Naive thymus-derived CD8-positive, alpha-beta T cell (primary cell): ENCODE results near the gene BRIP1. TPM values are rescaled to one million over a fixed set of nuclear protein-coding genes. Genes with fewer than 3 reads are reported as not detected.

Experiments
- ATAC-seq, 2 donors: fragments of 150-1000 bp; cut with Tn5 transposase in 1 of 2; sonication (Bioruptor Pico), chemical (Tn5 transposase) in 1 of 2; 1 replicate in 1 of 2; 2 replicates in 1 of 2; pipeline ENCODE4 v1.10.0; 2021; ENCODE audit warnings: mild to moderate bottlenecking in 2 of 2, moderate library complexity in 2 of 2
- POLR2A ChIA-PET: fragments of 350-600 bp; sonication (Branson Sonifier 250); formaldehyde crosslinking; loops from one replicate; lab custom pipeline; 2021; ENCODE audit warnings: antibody characterized with exemption; lab: Charles Lee
- DNase-seq, 10 donors: peaks; one replicate each; pipeline versions ENCODE4 v3.0.0 to v3.0.0-alpha.2; 2020 to 2022
- H3K27ac Mint-ChIP-seq, 10 donors: one replicate each; pipeline ENCODE4 v1.8.0; 2020 to 2022; ENCODE audit warnings: mild to moderate bottlenecking in 10 of 10, mixed read lengths in 10 of 10, moderate library complexity in 4 of 10, inconsistent platforms in 1 of 10
- H3K27me3 Mint-ChIP-seq, 5 donors: one replicate each; pipeline ENCODE4 v1.8.0; 2021 to 2022; ENCODE audit warnings: mixed read lengths in 5 of 5
- H3K36me3 Mint-ChIP-seq, 3 donors: one replicate each; pipeline ENCODE4 v1.8.0; 2020 to 2022; ENCODE audit warnings: mixed read lengths in 3 of 3, mild to moderate bottlenecking in 2 of 3, inconsistent platforms in 1 of 3
- H3K4me1 Mint-ChIP-seq, 4 donors: one replicate each; pipeline ENCODE4 v1.8.0; 2021 to 2022; ENCODE audit warnings: mixed read lengths in 4 of 4
- H3K4me3 Mint-ChIP-seq, 10 donors: one replicate each; pipeline ENCODE4 v1.8.0; 2020 to 2022; ENCODE audit warnings: mild to moderate bottlenecking in 10 of 10, mixed read lengths in 10 of 10, moderate library complexity in 6 of 10, inconsistent platforms in 1 of 10
- H3K9me3 Mint-ChIP-seq, 9 donors: one replicate each; pipeline ENCODE4 v1.8.0; 2020 to 2022; ENCODE audit warnings: mixed read lengths in 9 of 9, mild to moderate bottlenecking in 3 of 9, inconsistent platforms in 1 of 9, moderate library complexity in 1 of 9
- polyA plus RNA-seq, 3 donors: library from polyadenylated mRNA; unstranded; fragments of 300-500 nt; fragmentation: Illumina TruSeq; gene quantifications; one replicate each; pipeline ENCODE4 v1.2.3, GENCODE V29; 2021
- total RNA-seq, 8 experiments: library from RNA in 2 of 8; stranded (reverse) in 2 of 8; gene quantifications; one replicate each; pipeline ENCODE4 v1.2.3 and lab custom pipeline; 2021 to 2026

Gene BRIP1
- total and polyA plus RNA-seq, 5 experiments from 2014 or later = 0.46 to 0.77 (median 0.74) TPM; not detected in 1

DNA sequence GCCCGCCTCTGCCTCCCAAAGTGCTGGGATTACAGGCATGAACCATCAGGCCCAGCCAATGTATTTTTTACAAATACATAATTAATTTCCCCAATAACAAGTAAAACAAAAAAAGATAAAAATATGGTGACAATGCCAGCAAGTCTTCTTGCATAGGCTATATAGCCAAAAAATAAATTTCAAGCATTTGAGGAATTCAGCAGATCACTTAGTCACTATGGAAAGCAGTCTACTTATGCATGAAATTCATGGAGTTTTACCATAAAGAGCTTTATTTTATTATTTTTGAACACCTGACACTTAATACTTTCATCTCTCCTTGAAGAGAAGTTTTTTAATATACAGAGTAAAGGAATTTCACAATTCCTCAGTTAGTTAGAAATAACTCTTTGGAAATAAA lies 56.4 kb downstream of the BRIP1 start:
- no peak overlapping the region for H3K4me3 Mint-ChIP-seq

DNA sequence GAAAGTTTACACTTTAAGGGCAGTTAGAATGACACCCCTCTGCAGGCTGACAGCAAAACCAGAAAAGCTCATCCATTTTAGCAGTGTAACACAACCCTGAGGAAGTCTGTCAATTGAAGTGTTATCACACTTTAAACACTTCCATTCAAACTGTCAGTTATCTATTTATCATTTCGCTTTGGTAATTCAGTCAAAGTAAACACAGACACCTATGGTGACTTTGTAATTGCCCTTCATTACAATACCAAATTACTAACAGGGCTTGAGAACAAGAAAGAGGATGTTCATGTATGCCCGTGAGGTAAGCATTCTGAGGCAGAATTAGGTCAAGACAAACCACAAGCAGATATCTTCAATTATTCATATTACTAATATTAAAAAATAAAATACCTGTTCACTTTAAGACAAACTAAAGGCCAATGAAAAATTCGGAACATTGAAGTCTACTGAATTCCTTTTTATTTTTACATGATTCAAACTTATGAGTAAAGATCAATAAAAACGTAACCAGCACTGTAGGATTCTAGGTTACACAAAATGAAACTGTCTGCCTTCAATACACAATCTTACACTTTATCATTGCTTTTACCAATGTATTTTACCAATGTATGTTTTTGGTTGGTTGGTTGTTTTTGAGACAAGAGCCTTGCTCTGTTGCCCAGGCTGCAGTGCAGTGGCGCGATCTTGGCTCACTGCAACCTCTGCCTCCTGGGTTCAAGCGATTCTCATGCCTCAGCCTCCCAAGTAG lies 57.1 kb downstream of the BRIP1 start:
- H3K4me1 Mint-ChIP-seq = peaks cover 0 to 2% (median 0%) of the 10 kb centered on the region in 4 donors
- no peak overlapping the region for H3K4me3 Mint-ChIP-seq
- H3K9me3 Mint-ChIP-seq = no peaks in the 10 kb centered on the region
- H3K27me3 Mint-ChIP-seq = no peaks in the 10 kb centered on the region
- POLR2A ChIA-PET = no interaction called here
- DNase-seq (no peak), ATAC-seq (no peak)
- H3K27ac Mint-ChIP-seq = no peak overlapping the region
- H3K36me3 Mint-ChIP-seq = no peaks in the 10 kb centered on the region

More for the DNA sequence above, 56.4 kb downstream of the BRIP1 start:
- Mint-ChIP-seq H3K36me3 (no peaks in the 10 kb centered on the region), H3K9me3 (no peaks in the 10 kb centered on the region), H3K27me3 (no peaks in the 10 kb centered on the region), H3K27ac (no peak overlapping the region), H3K4me1 (peaks cover 0 to 2% (median 0%) of the 10 kb centered on the region in 4 donors)
- ATAC-seq (no peak), DNase-seq (no peak)
- POLR2A ChIA-PET = no interaction called here

DNA sequence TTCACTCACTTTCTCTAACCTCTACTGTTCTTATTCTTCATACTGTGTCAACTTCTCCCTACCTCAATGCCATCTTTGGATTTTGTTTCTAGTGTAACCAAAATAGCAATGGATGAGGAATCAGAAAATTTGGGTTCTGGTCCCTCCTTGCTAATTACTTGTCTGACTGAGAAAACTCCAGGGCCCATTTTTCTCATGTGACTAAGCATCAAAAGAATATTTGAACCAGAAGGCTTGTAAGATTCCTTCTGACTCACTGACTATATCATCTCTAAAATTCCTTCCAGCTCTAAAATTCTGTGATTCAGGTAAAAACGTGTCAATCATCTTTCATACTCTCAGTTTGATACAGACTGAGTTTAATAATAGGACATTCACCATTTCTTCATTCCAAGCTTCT lies 57.9 kb downstream of the BRIP1 start:
- POLR2A ChIA-PET = no interaction called here
- Mint-ChIP-seq H3K4me3 (no peak overlapping the region), H3K9me3 (no peaks in the 10 kb centered on the region), H3K27me3 (no peaks in the 10 kb centered on the region), H3K36me3 (no peaks in the 10 kb centered on the region), H3K4me1 (peaks cover 0 to 2% (median 0%) of the 10 kb centered on the region in 4 donors), H3K27ac (peak overlapping the region in 1 of 10 donors; percentile 54)
- ATAC-seq (no peak), DNase-seq (no peak)

DNA sequence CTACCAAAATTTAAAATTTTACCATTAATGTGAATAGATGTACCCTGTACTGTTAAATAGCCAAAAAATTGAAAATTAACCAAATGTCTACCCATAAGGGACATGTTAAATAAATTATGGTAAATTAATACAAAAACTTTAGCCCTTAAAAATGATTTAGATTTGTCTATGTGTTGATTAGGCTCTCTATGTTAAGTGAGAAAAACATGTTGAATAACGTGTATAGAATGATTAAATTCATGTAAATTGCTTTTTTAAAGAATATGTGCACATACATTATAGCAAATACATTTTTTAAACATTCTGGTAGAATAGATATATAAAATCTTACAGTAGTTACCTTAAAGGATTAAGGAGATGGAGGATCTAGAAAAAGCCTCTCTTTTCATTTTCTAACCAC lies 59.5 kb downstream of the BRIP1 start:
- Mint-ChIP-seq H3K4me1 (no peaks in the 10 kb centered on the region), H3K27ac (no peak overlapping the region)

DNA sequence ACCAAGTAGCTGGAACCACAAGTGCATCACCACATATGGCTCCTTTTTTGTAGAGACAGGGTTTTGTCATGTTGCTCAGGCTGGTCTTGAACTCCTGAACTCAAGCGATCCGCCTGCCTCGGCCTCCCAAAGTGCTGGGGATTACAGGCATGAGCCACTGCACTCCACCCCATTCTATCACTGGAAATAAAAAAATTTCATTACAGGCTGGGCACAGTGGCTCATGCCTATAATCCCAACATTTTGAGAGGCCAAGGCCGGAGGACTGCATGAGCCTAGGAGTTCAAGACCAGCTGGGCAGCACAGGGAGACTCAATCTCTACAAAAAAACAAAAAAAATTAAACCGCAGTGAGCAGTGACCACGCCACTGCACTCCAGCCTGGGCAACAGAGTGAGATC lies 60.1 kb downstream of the BRIP1 start:
- Mint-ChIP-seq H3K27ac (no peak overlapping the region), H3K9me3 (no peaks in the 10 kb centered on the region)
- no peak for DNase-seq

More for the DNA sequence above, 59.5 kb downstream of the BRIP1 start:
- no peaks in the 10 kb centered on the region for H3K27me3 Mint-ChIP-seq
- POLR2A ChIA-PET = no interaction called here
- no peaks in the 10 kb centered on the region for H3K36me3 Mint-ChIP-seq
- ATAC-seq (no peak), DNase-seq (no peak)
- H3K4me3 Mint-ChIP-seq = no peak overlapping the region
- H3K9me3 Mint-ChIP-seq = no peaks in the 10 kb centered on the region

DNA sequence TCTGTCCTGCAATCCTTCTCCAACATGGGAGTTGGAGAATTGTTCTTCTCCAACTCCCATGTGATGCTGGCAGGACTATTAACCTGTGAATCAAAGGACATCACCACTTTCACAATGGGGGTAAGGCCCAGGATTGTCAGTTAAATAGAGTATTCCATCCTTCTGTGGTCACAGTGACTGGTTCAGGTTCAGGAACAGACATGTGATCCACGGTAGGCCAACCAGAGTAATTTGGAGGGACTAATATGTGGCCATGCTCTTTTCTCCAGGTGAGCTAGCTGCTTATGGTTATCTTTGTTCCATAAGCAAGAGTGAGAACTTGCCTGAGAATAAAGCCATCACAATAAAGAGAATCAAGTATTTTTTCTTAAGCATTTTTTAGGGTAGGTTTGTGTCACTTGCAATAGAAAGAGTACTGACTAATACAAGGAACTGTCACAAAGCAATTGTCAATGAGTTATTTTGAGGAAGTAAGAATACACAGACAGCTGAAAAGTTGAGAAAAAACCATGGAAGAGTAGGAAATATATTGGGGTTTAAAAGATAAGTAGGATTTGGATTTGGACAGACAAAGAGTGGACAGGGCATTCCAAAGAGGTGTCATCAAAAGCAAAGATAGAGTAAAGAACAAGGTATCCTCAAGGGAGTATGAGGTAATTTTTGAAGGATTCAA lies 63.4 kb downstream of the BRIP1 start:
- H3K4me3 Mint-ChIP-seq = no peak overlapping the region
- H3K4me1 Mint-ChIP-seq = no peaks in the 10 kb centered on the region
- ATAC-seq = no peak
- H3K27me3 Mint-ChIP-seq = no peaks in the 10 kb centered on the region
- H3K9me3 Mint-ChIP-seq = no peaks in the 10 kb centered on the region
- H3K36me3 Mint-ChIP-seq = no peaks in the 10 kb centered on the region
- POLR2A ChIA-PET = no interaction called here
- peak overlapping the region in 1 of 10 donors; percentile 7 for H3K27ac Mint-ChIP-seq
- no peak for DNase-seq

More for the DNA sequence above, 60.1 kb downstream of the BRIP1 start:
- no peaks in the 10 kb centered on the region for H3K4me1 Mint-ChIP-seq
- no peaks in the 10 kb centered on the region for H3K36me3 Mint-ChIP-seq
- H3K27me3 Mint-ChIP-seq = no peaks in the 10 kb centered on the region
- no peak for ATAC-seq
- POLR2A ChIA-PET = no interaction called here
- no peak overlapping the region for H3K4me3 Mint-ChIP-seq

DNA sequence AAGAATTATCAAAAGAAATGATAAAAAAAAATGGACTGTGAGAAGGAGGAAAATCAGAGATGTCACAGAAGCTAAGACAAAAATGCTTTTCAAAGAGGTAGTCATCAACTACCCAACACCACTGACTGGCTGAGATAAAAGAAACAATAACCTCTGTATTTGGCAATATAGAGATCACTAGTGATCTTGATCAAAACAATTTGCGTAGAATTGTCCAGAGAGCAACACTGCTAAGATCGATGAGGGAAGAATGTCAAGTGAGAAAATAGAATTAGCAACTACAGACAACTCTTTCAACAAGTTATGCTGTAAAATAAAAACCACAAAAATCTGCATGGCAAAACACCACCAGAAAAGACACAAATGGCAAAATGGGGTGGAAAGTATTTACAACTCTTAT lies 66.0 kb downstream of the BRIP1 start:
- no peaks in the 10 kb centered on the region for H3K27me3 Mint-ChIP-seq
- H3K9me3 Mint-ChIP-seq = no peaks in the 10 kb centered on the region
- POLR2A ChIA-PET = no interaction called here
- DNase-seq (no peak), ATAC-seq (no peak)
- no peaks in the 10 kb centered on the region for H3K36me3 Mint-ChIP-seq
- no peak overlapping the region for H3K27ac Mint-ChIP-seq
- no peak overlapping the region for H3K4me3 Mint-ChIP-seq
- no peaks in the 10 kb centered on the region for H3K4me1 Mint-ChIP-seq

DNA sequence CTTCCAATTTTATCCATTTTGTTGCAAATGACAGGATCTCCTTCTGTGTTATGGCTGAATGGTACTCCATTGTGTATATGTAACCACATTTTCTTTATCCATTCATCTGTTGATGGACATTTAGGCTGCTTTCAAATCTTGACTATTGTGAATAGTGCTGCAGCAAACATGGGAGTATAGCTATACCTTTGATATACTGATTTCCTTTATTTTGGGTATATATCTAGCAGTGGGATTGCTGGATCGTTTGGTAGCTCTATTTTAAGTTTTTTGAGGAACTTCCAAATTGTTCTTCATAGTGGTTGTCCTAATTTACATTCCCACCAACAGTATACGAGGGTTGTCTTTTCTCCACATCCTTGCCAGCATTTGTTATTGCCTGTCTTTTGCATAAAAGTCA lies 67.8 kb downstream of the BRIP1 start:
- no peak for DNase-seq
- H3K9me3 Mint-ChIP-seq = no peaks in the 10 kb centered on the region
- H3K27ac Mint-ChIP-seq = no peak overlapping the region
- H3K36me3 Mint-ChIP-seq = no peaks in the 10 kb centered on the region
- POLR2A ChIA-PET = no interaction called here
- H3K27me3 Mint-ChIP-seq = no peaks in the 10 kb centered on the region
- H3K4me3 Mint-ChIP-seq = no peak overlapping the region
- ATAC-seq = no peak
- no peaks in the 10 kb centered on the region for H3K4me1 Mint-ChIP-seq

DNA sequence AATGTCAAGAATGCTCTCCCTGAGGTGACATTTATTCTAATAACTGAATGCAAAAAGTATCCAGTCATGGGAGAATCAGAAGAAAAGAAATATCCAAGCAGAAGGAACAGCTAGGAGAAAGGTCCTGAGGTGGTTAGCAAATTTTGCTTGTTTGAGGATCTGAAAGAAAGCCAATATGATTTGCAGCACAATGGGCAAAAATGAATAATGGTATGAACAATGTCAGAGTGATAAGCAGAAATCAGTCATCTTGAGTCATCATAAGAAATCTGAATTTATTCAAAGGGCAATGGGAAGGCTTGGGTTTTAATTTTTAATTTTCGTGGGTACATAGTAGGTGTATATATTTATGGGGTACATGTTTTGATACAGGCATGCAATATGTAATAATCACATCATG lies 68.5 kb downstream of the BRIP1 start:
- H3K27ac Mint-ChIP-seq = no peak overlapping the region
- no peak for ATAC-seq
- no peaks in the 10 kb centered on the region for H3K4me1 Mint-ChIP-seq
- no peak for DNase-seq
- H3K4me3 Mint-ChIP-seq = no peak overlapping the region
- no peaks in the 10 kb centered on the region for H3K36me3 Mint-ChIP-seq
- H3K9me3 Mint-ChIP-seq = no peaks in the 10 kb centered on the region
- H3K27me3 Mint-ChIP-seq = no peaks in the 10 kb centered on the region
- POLR2A ChIA-PET = no interaction called here

DNA sequence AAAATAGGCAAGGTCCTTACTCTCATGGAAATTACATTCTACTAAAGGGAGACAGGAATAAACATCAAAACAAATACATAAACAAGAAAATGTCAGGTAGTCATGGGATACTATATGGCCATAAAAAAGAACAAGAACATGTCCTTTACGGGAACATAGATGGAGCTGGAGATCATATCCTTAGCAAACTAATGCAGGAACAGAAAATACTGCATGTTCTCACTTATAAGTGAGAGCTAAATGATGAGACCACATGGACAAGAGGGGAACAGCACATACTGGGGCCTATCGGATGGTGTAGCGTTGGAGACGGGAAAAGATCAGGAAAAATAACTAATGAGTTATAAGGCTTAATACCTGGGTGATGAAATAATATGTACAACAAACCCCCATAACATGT lies 69.1 kb downstream of the BRIP1 start:
- Mint-ChIP-seq H3K36me3 (no peaks in the 10 kb centered on the region), H3K27me3 (no peaks in the 10 kb centered on the region), H3K4me1 (no peaks in the 10 kb centered on the region), H3K9me3 (no peaks in the 10 kb centered on the region), H3K27ac (no peak overlapping the region), H3K4me3 (no peak overlapping the region)
- ATAC-seq = no peak
- no peak for DNase-seq
- POLR2A ChIA-PET = no interaction called here

DNA sequence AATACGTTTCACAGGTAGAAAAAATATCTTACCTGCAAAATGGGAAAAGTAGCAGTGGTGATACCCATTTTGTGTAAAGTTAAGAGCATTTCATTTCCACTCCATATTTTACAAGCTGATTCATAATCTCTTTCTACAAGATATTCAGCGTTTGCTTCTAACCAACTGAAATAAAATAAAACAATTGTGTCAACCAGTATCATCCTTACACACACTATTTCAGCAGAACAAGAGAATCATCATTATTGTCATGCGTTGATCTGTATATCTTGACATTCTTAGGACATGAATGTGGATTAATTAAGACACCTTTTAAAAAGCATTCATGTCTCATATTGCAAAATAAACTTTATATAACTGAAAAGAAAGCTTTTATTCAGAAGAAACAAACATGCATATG lies 69.8 kb downstream of the BRIP1 start:
- H3K36me3 Mint-ChIP-seq = no peaks in the 10 kb centered on the region

DNA sequence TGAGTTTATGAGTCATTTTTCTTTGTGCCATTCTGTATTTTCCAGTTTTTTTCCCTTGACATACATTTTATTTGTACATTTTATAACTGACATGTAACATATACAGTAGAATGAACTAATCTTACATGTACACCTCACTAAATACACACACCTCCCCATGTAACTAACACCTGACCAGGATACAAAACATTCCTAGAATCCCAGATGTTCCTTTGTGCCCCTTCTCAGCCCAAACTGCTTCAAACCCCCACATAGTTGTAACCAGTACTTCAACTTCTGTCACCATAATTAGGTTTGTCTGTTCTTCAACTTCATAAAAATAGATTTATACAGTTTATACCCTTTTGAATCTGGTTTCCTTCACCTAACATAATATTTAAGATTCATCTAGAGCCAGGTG lies 73.5 kb downstream of the BRIP1 start:
- H3K27me3 Mint-ChIP-seq = no peaks in the 10 kb centered on the region
- H3K4me1 Mint-ChIP-seq = peaks cover 0 to 7% (median 0%) of the 10 kb centered on the region in 4 donors
- no peaks in the 10 kb centered on the region for H3K36me3 Mint-ChIP-seq
- POLR2A ChIA-PET = no interaction called here
- no peak for DNase-seq
- ATAC-seq = no peak
- no peaks in the 10 kb centered on the region for H3K9me3 Mint-ChIP-seq
- no peak overlapping the region for H3K27ac Mint-ChIP-seq
- H3K4me3 Mint-ChIP-seq = no peak overlapping the region

More for the DNA sequence above, 69.8 kb downstream of the BRIP1 start:
- Mint-ChIP-seq H3K4me1 (no peaks in the 10 kb centered on the region), H3K4me3 (no peak overlapping the region), H3K9me3 (no peaks in the 10 kb centered on the region), H3K27me3 (no peaks in the 10 kb centered on the region), H3K27ac (no peak overlapping the region)
- no peak for DNase-seq
- POLR2A ChIA-PET = no interaction called here
- ATAC-seq = no peak

DNA sequence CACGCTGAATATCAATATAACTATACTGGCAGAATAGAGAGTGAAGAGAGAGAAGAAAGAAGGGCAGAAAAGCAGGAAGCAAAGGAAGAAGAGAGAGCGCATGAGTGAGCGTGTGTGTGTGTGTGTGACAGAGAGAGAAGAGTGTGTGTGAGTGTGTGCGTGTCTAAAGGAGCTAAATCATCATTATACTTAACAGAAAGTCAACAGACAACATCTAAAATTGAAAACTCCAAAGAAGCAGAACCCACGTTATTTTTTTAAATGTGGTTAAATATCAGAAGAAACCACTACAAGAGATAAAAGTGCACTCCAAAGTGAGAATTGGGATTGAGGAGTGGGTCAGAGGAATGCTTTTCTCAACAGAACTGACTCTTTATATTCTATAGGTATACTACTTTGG lies 77.2 kb downstream of the BRIP1 start:
- POLR2A ChIA-PET = no interaction called here
- Mint-ChIP-seq H3K36me3 (no peaks in the 10 kb centered on the region), H3K27me3 (no peaks in the 10 kb centered on the region), H3K4me3 (no peak overlapping the region), H3K27ac (no peak overlapping the region), H3K4me1 (peaks cover 0 to 17% (median 0%) of the 10 kb centered on the region in 4 donors), H3K9me3 (no peaks in the 10 kb centered on the region)
- ATAC-seq = no peak
- no peak for DNase-seq
